B cell (primary cell): ENCODE measurements around the gene BAHCC1. TPM values are rescaled to one million over a fixed set of nuclear protein-coding genes. Genes with fewer than 3 reads are reported as not detected.

ENCODE experiments used
- ATAC-seq: fragments of 200-7000 bp; cut with Tn5 transposase; one replicate; pipeline ENCODE4 v1.10.0; 2021; ENCODE audit warnings: low read depth, mild to moderate bottlenecking, moderate number of reproducible peaks, moderate library complexity
- CTCF ChIA-PET: fragments of 350-600 bp; sonication (Branson Sonifier 250); formaldehyde crosslinking; loops from one replicate; lab custom pipeline; 2021; ENCODE audit warnings: antibody characterized with exemption, inconsistent platforms; lab: Charles Lee
- POLR2A ChIA-PET: fragments of 350-600 bp; sonication (Branson Sonifier 250); formaldehyde crosslinking; loops from one replicate; lab custom pipeline; 2021; ENCODE audit warnings: antibody characterized with exemption; lab: Charles Lee
- DNase-seq: peaks from one replicate; pipeline ENCODE4 v3.0.0; 2013
- H2AFZ ChIP-seq: 2 replicates; pipeline ENCODE4 v1.6.1; 2012; ENCODE audit warnings: mild to moderate bottlenecking, low read depth, low read length; ENCODE audit not compliant: insufficient read depth, poor library complexity, severe bottlenecking
- H3K27ac ChIP-seq, 2 donors: 1 replicate in 1 of 2; 2 replicates in 1 of 2; pipeline ENCODE4 v1.5.1; 2012 to 2013; ENCODE audit warnings: low read length in 2 of 2, mild to moderate bottlenecking in 2 of 2, moderate library complexity in 1 of 2
- H3K27me3 ChIP-seq, 4 experiments: fragments of 200-600 bp in 1 of 4; sonication (generic) in 1 of 4; replicated peaks in 1 of 4; 1 replicate in 2 of 4; 2 replicates in 2 of 4; pipeline versions ENCODE4 v1.6.1 to v1.7.0; 2013 to 2016; ENCODE audit warnings: low read length in 3 of 4, mild to moderate bottlenecking in 2 of 4, mixed read lengths in 1 of 4, moderate library complexity in 1 of 4; ENCODE audit not compliant: insufficient read depth in 4 of 4, control insufficient read depth in 3 of 4; ENCODE audit errors: control extremely low read depth in 1 of 4
- H3K36me3 ChIP-seq, 2 experiments: replicated peaks in 1 of 2; 1 replicate in 1 of 2; 2 replicates in 1 of 2; pipeline versions ENCODE4 v1.6.1 to v1.7.1; 2013; ENCODE audit warnings: low read length in 1 of 2; ENCODE audit not compliant: insufficient read depth in 2 of 2, control insufficient read depth in 1 of 2; ENCODE audit errors: control extremely low read depth in 1 of 2, extremely low read depth in 1 of 2
- H3K4me1 ChIP-seq, 2 donors: fragments of 200-600 bp in 1 of 2; sonication (generic) in 1 of 2; 1 replicate in 1 of 2; 2 replicates in 1 of 2; pipeline versions ENCODE4 v1.5.1 to v1.6.1; 2013 to 2017; ENCODE audit warnings: low read length in 2 of 2; ENCODE audit not compliant: control insufficient read depth in 2 of 2, insufficient read depth in 2 of 2
- H3K4me2 ChIP-seq: replicated peaks from 2 replicates; pipeline ENCODE3; 2012; ENCODE audit warnings: mild to moderate bottlenecking, low read depth, low read length; ENCODE audit not compliant: poor library complexity, severe bottlenecking
- H3K4me3 ChIP-seq, 5 experiments: fragments of 200-600 bp in 1 of 5; sonication (generic) in 1 of 5; 1 replicate in 3 of 5; 2 replicates in 2 of 5; pipeline versions ENCODE4 v1.5.1 to v1.7.0; 2011 to 2016; ENCODE audit warnings: low read length in 4 of 5, mild to moderate bottlenecking in 4 of 5, low read depth in 2 of 5, control low read depth in 1 of 5, moderate library complexity in 1 of 5; ENCODE audit not compliant: insufficient read depth in 1 of 5; ENCODE audit errors: control extremely low read depth in 1 of 5, extremely low read depth in 1 of 5
- H3K79me2 ChIP-seq: fragments of 200-600 bp; sonication (generic); one replicate; pipeline ENCODE4 v1.6.0; 2016; ENCODE audit warnings: low read length; ENCODE audit not compliant: control insufficient read depth, insufficient read depth
- H3K9ac ChIP-seq: fragments of 200-600 bp; sonication (generic); 2 replicates; pipeline ENCODE4 v1.6.1; 2017; ENCODE audit warnings: mild to moderate bottlenecking, low read length, moderate library complexity
- H3K9me3 ChIP-seq, 3 donors: one replicate each; pipeline versions ENCODE4 v1.6.1 to v1.7.1; 2013; ENCODE audit warnings: low read length in 2 of 3; ENCODE audit not compliant: control insufficient read depth in 2 of 3, insufficient read depth in 1 of 3; ENCODE audit errors: control extremely low read depth in 1 of 3
- H4K20me1 ChIP-seq: 2 replicates; pipeline ENCODE4 v1.6.0; 2012; ENCODE audit warnings: mild to moderate bottlenecking, low read length; ENCODE audit not compliant: insufficient read depth, control insufficient read depth, poor library complexity, severe bottlenecking
- H3K27ac Mint-ChIP-seq: one replicate; pipeline ENCODE4 v1.8.0; 2021; ENCODE audit warnings: mixed read lengths
- H3K27me3 Mint-ChIP-seq: one replicate; pipeline ENCODE4 v1.8.0; 2021; ENCODE audit warnings: mixed read lengths
- H3K4me1 Mint-ChIP-seq: one replicate; pipeline ENCODE4 v1.8.0; 2021; ENCODE audit warnings: mixed read lengths
- H3K4me3 Mint-ChIP-seq: one replicate; pipeline ENCODE4 v1.8.0; 2021; ENCODE audit warnings: mixed read lengths
- H3K9me3 Mint-ChIP-seq: one replicate; pipeline ENCODE4 v1.8.0; 2022; ENCODE audit warnings: mixed read lengths; ENCODE audit not compliant: insufficient read depth
- CTCF ChIP-seq: fragments of 200-600 bp; IDR thresholded peaks from one replicate; pipeline ENCODE4 v1.8.0; 2022; ENCODE audit warnings: antibody characterized with exemption, mild to moderate bottlenecking
- EZH2 ChIP-seq: IDR thresholded peaks from 2 replicates; pipeline ENCODE4 v1.6.1; 2012; ENCODE audit warnings: borderline replicate concordance, low read depth, mild to moderate bottlenecking, moderate library complexity, low read length; ENCODE audit not compliant: insufficient read depth, poor library complexity, severe bottlenecking
- WGBS: methylation state at CpG from one replicate; pipeline ENCODE4 v1.1.5; 2013; ENCODE audit warnings: missing lambda C conversion rate; ENCODE audit not compliant: insufficient coverage; 5-methylcytosine and 5-hydroxymethylcytosine counted together
- intact Hi-C: fragments of 100-400 bp; cut with micrococcal nuclease; formaldehyde crosslinking; loops from one replicate; pipeline ENCODE4 v1.10.0; 2022
- polyA plus RNA-seq: library from polyadenylated mRNA; depleted of rRNA; stranded (reverse); fragments of >200 nt; gene quantifications from 2 replicates; pipeline ENCODE4 v1.2.3, GENCODE V29; 2012
- total RNA-seq, 2 donors: library from RNA; stranded (reverse); fragments of 120-200 nt in 1 of 2; gene quantifications; 1 replicate in 1 of 2; 2 replicates in 1 of 2; pipeline versions ENCODE4 v1.2.3 to v1.2.4, GENCODE V29; 2013 to 2022

Gene BAHCC1
- total and polyA plus RNA-seq, 2 donors (not counting 1 experiment from before 2014, with no cell fraction given) = 0.12 to 0.48 TPM

DNA sequence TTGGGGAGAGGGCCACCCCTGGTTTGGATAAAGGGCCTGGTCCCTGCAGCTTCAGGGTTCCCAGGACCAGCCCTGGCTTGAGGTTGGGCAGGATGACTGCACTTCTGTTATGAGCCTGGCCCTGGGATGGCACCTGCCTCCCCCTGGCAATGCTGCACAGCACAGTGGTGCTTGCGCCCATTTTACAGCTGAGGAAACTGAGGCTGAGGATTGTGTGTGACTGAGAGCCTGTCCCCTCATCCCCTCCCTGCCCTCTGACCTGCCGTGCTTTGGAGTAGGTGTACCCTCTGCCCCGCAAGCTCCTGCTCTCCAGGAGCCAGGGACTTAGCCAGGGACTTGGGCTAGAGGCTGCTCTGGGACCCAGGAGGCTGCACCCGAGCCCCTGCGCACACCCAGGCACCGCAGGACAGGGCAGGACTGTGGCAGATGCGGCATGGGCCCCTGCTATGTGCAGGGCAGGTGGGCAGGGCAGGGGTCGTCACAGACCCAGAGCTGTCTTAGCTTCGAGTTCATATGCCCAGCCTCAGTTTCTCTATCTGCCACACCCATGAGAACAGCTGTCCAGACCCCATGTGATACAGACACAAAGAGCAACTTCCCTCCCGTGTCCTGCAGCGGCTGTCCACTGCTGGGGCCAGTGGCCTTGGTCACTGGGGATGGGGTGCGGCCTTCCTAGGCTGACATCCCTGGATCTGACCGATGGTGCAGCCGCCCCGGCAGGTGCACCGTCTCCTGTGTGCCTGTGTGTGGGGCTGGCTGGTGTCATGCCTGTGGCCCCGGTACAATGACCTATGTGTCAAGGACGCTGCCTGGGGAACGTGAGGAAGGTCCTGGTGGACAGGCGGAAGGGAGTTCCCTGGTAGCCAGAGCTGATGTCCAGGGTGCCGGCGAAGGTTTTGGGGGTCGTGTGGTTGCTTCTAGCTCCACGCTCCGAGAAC, 36.6 kb downstream of the BAHCC1 start:
- no peak for ATAC-seq
- TF ChIP-seq EZH2 = no peak
- no peak for TF ChIP-seq CTCF
- WGBS = 91% methylated on average over 20 of the region's 25 CpGs
- intact Hi-C loops = no loop called here
- Mint-ChIP-seq H3K27me3 (peaks cover 9% of the 10 kb centered on the region), H3K4me1 (peaks cover 18% of the 10 kb centered on the region), H3K9me3 (no peaks in the 10 kb centered on the region), H3K27ac (no peak overlapping the region), H3K4me3 (no peak overlapping the region)
- Histone ChIP-seq H3K9me3 (peaks cover 0 to 14% (median 0%) of the 10 kb centered on the region in 3 donors), H3K79me2 (no peaks in the 10 kb centered on the region), H3K36me3 (no peaks in the 10 kb centered on the region), H3K27me3 (peaks cover 0 to 51% (median 14%) of the 10 kb centered on the region in 4 experiments), H3K4me3 (no peak overlapping the region), H3K4me2 (no peak overlapping the region), H4K20me1 (no peaks in the 10 kb centered on the region), H2AFZ (no peak overlapping the region), H3K4me1 (peaks cover 36% of the 10 kb centered on the region in 2 donors), H3K27ac (no peak overlapping the region), H3K9ac (no peak overlapping the region)
- ChIA-PET CTCF (no interaction called here), POLR2A (no interaction called here)
- DNase-seq = no peak

- intact Hi-C loops = no loop called here
- H3K4me3 Mint-ChIP-seq = no peak overlapping the region
- ATAC-seq (no peak), DNase-seq (no peak)
- H3K4me1 Mint-ChIP-seq = peaks cover 12% of the 10 kb centered on the region
- Histone ChIP-seq H3K9ac (no peak overlapping the region), H4K20me1 (no peaks in the 10 kb centered on the region), H3K4me2 (no peak overlapping the region), H3K9me3 (peaks cover 0 to 6% (median 0%) of the 10 kb centered on the region in 3 donors), H2AFZ (no peak overlapping the region), H3K27ac (no peak overlapping the region), H3K4me3 (no peak overlapping the region), H3K4me1 (peaks cover 24 to 25% of the 10 kb centered on the region in 2 donors), H3K27me3 (peaks cover 0 to 46% (median 9%) of the 10 kb centered on the region in 4 experiments), H3K36me3 (no peaks in the 10 kb centered on the region), H3K79me2 (no peaks in the 10 kb centered on the region)
- ChIA-PET CTCF (no interaction called here), POLR2A (no interaction called here)
- no peak overlapping the region for H3K27ac Mint-ChIP-seq
- no peaks in the 10 kb centered on the region for H3K9me3 Mint-ChIP-seq
- WGBS = 72% methylated on average over 10 of the region's 10 CpGs
- TF ChIP-seq CTCF = no peak
- TF ChIP-seq EZH2 = no peak
- H3K27me3 Mint-ChIP-seq = peaks cover 5% of the 10 kb centered on the region
Observed at GRCh38 chr17:81432941-81433340, 37.7 kb downstream of the BAHCC1 start.
